GM18867 (cell line): ENCODE data around the gene DENND5B.
"Not testable (repeated sequence)": the region's sequence is repeated elsewhere in the genome, so short reads cannot be mapped to it uniquely, and the experiment has no call there.

Source experiments
- ATAC-seq: cut with Tn5 transposase; IDR thresholded peaks from one replicate; pipeline ENCODE4 v1.9.1; 2021; ENCODE audit warnings: mild to moderate bottlenecking, moderate library complexity; ENCODE audit not compliant: unreplicated experiment

The DENND5B gene

GRCh38 chr12:31390991-31391390 is 199.9 kb downstream of the DENND5B start:
- no peak for ATAC-seq

GRCh38 chr12:31388713-31389112 is 202.2 kb downstream of the DENND5B start:
- no peak for ATAC-seq

GRCh38 chr12:31387466-31387865 is 203.5 kb downstream of the DENND5B start:
- ATAC-seq: no peak

- no peak for ATAC-seq
Observed at GRCh38 chr12:31387011-31387410, 203.9 kb downstream of the DENND5B start.

GRCh38 chr12:31386364-31386777 is 204.6 kb downstream of the DENND5B start:
- ATAC-seq: no peak

DNA sequence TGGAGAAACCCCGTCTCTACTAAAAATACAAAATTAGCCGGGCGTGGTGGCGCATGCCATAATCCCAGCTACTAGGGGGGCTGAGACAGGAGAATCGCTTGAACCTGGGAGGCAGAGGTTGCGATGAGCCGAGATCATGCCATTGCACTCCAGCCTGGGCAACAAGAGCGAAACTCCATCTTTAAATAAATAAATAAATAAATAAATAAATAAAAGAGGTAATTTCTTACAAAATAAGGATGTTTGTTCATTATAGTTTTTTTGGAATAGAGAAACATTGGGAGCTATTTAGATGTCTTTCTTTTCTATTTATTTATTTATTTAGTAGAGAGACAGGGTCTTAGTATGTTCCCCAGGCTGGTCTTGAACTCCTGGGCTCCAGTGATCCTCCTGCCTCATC is 213.7 kb downstream of the DENND5B start:
- ATAC-seq: not testable (repeated sequence)

DNA sequence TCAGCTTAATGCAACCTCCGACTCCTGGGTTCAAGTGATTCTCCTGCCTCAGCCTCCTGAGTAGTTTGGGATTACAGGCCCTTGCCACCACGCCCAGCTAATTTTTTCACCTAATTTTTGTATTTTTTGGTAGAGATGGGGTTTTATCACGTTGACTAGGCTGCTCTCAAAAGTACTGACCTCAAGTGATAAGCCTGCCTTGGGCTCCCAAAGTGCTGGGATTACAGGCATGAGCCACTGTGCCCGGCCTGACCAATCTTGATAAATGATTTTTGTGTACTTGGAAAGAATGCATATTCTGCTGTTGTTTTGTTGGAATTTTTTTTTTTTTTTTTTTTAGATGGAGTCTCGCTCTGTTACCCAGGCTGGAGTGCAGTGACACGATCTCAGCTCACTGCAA is 215.5 kb downstream of the DENND5B start:
- ATAC-seq: not testable (repeated sequence)

DNA sequence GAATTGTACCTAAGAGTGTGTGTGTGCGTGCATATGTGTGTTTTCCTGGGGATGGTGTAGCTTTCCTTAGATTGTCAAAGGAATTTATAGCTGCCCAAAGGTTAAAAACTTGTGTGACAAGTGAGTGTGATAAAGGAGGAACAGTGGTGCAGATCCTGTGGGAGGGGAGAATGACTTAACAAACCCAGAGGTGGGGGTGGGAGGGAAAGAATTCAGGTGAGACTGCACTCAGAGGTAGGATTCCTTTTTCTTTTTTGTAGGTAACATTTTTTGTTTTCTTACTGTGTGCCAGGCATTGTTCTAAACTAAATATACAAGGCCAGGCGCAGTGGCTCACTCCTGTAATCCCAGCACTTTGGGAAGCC is 219.7 kb downstream of the DENND5B start:
- ATAC-seq: no peak

GRCh38 chr12:31370531-31371255 is 220.2 kb downstream of the DENND5B start:
- no peak for ATAC-seq

DNA sequence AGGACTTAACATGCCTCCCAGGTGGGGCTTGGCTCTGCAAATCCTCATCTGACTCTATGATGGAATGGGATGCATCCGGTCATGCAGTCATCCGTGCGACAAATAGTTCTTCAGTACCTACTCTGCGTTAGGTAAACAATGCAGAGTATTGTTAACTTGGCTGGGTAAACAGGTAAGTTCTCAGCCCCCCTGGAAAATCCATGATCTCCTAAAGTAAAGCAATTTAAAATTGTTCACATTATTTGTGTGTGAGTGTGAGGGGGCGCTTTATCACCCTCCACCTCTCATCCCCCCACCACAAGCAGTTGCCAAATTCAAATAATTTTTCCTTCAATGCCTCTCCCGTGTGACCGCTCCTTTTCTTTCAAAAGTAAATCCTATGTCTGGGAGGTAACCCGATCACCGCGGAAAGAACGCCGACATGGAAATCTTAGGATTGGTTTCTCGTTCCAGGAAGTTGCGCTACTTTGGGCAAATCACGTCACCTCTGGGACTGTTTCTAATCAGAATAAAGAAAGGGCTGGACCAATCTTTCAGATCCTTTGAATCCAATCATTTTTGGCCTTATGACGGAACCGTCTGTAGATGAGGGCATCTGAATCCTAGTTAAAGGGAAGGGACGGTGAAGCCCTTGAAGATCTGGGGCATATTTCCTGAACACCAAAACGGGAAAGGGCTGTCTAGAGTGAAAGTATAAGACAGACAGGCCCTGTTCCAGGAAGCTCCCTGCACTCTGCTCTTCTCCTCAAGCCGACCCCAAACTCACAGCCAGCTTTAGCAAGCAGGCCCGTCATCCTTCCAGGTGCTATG is 221.0 kb downstream of the DENND5B start:
- no peak for ATAC-seq

- no peak for ATAC-seq
Observed at GRCh38 chr12:31368666-31369361, 222.1 kb downstream of the DENND5B start.

DNA sequence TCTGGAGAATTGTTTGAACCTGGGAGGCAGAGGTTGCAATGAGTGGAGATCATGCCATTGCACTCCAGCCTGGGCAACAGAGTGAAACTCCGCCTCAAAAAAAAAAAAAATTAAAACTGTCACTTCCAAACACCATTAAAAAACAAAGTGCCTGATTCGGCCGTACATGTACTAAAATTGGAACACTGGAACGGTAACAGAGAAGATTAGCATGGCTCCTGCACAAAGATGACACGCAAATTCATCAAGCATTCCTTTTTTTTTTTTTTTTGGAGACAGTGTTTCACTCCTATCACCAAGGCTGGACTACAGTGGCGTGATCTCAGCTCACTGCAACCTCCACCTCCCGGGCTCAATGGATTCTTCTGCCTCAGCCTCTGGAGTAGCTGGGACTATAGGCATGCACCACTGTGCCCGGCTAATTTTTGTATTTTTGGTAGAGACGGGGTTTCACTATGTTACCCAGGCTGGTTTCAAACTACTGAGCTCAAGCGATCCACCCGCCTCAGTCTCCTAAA is 224.8 kb downstream of the DENND5B start:
- ATAC-seq: no peak

DNA sequence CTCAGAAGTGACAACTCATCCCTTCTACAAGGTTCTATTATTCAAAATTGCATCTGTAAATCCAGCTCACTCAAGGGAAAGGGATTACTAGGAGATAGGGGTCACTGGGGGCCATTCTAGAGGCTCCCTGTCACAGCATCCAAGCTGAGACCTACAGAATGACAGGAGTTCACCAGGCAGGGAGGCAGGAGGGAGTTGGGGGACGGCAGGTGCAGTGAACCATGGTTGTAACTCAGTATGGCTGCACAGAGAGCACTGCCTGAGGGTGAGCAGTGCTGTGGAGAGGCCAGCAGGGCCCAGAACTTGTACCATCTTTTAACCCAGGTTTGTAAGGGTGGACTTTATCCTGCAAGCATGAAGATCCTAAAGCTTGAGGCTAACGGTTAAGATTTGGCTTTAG is 227.1 kb downstream of the DENND5B start:
- no peak for ATAC-seq

DNA sequence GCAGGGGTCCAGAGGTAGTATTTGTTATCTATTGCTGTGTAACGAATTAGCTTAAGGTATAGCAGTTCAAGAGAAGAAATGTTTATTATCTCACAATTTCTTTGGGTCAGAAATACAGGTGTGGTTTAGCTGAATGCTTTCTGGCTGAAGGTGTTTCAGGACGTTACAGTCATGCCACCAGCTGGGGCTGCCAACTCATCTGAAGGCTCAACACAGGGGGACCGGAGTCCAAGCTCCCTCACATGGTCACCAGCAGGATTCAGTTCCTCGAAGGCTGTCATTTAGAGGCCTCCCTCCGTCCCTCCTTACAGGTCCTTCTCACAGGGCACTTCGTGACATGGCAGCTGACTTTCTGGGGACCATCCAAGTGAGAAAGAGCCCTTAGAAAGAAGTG is 227.5 kb downstream of the DENND5B start:
- peak; percentile 32 for ATAC-seq

GRCh38 chr12:31362759-31363415 is 228.0 kb downstream of the DENND5B start:
- ATAC-seq: peak; percentile 75

DNA sequence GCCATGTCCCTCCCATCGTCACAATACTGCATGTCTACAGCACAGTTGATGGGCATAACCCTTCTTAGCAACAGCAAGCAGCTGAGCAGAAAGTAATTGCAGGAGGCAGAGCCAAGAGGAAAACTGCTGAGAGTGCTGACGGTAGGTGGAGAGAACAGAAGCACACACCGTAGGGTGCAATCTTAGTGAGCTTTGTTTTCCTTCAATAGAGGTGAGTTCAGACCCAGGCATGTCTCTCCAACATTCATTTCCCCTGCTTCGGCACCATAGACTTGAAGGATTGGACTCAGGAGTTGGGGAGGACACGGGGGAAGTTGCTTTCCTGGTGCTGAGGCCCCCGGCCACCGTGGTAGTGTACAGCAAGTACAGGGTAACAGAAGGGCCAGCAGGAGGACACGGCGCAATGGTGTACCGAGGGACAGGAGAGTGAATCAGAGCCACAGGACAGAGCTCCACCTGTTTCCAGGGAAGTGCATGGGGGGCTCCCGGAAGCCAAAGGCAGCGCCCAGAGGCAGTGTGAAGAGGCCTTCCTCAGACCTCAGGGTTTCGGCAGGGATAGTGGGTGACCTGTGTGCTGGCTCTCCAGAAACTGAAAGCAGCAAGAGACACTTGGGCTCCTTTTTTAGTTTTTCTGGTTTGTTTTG is 228.7 kb downstream of the DENND5B start:
- ATAC-seq: peak; percentile 33

DNA sequence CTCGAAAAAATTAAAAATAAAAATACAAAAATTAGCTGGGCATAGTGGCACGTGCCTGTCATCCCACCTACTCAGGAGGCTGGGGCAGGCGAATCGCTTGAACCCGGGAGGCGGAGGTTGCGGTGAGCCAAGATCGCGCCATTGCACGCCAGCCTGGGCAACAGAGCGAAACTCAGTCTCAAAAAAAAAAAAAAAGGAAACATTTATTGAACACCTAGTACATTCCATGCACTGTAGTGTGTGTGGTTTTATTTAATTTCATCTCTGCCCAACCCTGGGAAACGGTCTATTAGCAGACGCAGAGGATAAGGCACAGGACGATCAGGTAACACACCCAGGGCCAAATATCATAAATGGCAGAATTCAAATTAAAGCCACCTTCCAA is 229.2 kb downstream of the DENND5B start:
- no peak for ATAC-seq

- no peak for ATAC-seq
Observed at GRCh38 chr12:31355747-31356107, 235.2 kb downstream of the DENND5B start.

- ATAC-seq: no peak
Observed at GRCh38 chr12:31353750-31354708, 236.9 kb downstream of the DENND5B start.
